Measurements from ENCODE around the gene PLD4.

Gene PLD4

DNA sequence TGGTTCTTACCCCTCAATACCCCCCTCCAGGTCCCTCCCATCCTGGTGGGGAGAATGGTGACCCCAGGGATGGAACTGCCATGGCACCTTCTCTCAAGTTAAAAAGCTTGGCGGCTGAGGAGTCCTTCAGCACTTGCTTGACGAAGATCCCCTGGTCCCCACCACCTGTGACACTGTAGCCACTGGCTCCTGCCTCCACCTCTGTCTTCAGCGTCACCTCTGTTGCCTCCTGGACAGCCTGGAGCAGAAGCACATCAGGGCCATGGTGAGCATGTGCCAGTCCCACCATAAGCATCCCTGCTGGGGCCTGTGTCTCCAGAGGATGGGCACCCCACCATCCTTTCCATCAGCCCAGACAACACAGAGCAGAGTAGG lies 30.7 kb downstream of the PLD4 start:
- no peak for DNase-seq (ENCODE audit: low spot score)

DNA sequence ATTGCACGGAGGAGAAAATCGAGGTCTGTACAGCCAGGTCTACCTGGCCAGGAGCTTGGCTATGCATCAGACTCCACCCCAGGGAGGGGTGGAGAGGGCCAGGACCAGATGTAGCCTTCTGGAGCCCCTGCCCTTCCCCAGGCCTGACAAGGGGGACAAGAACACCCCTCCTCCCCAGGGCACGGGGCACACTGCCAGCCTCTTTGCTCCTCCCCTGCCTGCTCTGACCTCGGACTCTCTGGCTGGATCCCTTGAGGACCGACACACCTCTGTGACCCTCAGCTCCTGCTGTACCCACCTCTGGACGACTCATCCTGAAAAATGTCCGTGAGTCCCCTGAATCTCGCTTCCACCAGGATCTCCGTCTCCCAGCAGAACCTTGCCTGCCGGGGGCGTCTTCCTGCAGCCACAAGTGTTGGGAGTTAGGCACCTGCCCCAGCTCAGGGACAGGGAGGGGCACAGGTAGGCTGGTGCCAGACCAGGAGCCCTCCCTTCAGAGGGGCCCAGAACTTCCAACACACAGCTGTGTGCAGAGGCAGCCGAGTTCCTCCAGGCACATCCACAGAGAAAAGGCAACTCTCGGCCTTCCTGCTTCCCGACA lies 31.7 kb downstream of the PLD4 start:
- DNase-seq (ENCODE audit: low spot score) = no peak

- DNase-seq (ENCODE audit: low spot score) = no peak
Measured at GRCh38 chr14:104957146-104958113, 32.8 kb downstream of the PLD4 start.

DNA sequence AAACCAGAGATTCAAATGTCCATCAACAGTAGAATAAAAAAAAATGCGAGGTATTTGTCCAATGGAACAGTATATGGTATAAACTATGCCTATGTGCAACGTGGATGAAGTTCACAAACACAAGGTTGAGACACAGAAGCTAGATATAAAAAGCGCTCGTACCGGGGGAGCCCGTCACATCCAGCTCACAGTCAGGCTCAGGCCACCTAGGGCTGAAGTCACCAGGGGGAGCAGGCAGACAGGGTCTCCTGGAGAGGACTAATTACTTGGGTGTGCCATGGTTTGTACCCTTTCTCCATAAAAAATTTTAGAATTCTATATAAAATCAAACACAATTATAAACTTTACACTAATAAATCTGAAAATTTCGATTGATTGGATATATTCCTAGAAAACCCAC lies 39.9 kb downstream of the PLD4 start:
- no peak for DNase-seq (ENCODE audit: low spot score)

DNA sequence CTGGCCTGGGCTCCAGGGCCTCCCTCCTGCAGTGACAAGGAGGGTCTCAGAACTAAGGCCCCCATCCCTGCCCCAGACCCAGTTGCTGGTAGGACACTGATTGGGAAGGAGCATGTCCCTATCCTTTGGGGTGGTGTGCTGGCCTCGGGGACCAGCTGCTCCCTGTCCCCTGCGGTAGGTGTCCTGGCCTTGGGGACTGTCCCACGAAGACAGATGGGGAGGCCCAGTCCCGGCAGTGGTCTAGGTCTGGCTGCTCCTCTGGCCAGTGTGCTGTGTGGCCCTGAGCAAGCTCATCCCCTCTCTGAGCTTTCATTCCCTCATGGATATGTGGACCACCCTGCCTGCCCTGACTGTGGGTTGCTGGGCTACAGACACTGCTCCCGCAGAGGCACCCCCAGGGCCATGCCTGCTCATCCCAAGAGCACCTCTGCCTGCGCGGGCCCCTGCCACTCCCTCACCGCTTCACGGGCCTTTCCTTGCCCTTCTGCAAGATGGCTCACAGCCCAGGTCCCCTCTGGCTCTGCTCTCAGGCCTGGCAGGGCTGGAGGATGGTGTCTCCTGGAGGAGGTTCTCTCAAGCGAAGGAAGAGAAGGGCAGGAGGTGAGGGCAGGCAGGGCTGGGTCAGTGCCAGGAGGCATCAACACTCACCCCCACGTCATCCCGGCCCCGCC lies 41.0 kb downstream of the PLD4 start:
- no peak for DNase-seq (ENCODE audit: low spot score)

DNA sequence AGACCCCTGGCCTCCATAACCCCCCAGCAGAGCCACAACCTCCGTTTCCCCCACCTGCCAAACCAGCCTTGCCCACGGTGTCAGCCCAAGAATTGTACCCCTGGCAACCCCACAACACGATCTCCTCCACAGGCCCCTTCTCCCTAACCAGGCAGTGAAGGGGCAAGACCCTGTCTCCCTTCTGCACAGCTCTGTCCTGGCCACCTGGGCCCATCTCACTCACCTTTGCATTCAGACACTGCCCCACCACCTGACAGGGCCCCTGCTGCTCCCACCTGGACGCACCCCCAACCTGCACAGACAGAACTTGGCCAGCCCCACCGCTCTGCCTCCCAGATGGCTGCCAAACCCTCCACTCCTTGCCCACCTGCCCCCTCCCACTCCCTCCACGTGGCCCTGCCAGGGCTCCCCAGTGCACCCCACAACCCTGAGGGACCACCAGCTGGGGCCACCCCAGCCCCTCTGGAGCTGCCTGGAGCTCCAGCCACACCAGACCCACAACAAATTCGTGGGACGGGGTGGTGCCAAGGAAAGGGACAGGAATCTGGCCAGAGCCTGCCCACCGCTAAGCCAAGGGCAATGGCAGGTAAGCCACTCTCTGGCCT lies 41.7 kb downstream of the PLD4 start:
- no peak for DNase-seq (ENCODE audit: low spot score)

GRCh38 chr14:104966981-104967385 lies 42.3 kb downstream of the PLD4 start:
- DNase-seq (ENCODE audit: low spot score) = no peak

DNA sequence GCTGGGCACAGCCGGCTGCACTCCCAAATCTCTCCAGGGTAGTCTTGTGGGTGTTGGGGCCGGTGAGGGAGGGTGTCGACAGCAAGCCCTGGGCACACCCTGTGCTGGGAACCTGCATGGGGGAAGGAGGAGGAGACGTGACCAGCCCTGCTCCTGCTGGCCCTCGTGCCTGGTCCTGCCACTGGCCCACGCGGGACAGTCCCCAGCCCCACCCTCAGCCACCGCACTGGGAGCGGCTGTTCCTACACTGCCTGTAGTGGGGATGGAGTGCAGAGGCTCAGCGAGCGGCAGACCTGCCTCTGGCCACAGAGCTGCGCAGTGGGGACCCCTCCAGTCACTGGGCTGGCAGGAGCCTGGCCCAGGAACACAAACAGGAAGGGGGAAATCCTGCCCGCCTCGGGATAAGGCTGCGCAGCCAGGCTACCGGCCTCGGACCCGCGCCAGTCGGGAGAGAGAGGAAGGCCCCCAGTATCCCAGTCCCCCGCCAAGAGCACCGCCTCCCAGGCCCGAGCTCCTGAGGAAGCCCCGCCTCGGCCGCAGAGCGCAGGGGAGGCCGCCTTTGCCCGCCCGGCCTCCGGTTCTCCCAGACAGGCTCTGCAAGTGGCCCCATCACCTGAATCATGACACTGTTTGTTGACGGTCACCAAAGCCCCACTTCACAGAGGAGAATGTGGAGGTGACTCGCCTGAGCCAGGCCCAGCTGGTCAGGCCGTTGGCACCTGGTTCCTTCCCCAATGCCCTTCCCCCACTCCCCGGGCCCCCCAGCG lies 42.9 kb downstream of the PLD4 start:
- DNase-seq (ENCODE audit: low spot score) = no peak

DNA sequence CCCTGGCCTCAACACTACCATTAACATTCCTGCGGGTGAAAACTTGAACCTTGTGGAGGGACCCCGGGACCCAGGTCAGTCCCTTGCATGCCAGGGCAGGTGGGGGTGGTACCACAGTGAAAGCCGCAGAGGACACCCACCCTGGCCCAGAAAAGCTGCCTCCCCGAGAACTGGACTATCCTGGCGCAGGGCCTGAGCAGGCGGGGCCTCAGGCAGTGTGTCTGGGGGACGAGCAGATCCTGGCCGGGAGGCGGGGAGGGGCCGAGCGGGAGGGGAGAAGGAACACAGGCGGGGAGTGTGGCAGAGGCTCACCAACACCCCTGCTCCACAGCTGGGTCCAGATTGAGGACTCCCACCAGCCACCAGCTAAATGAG lies 43.5 kb downstream of the PLD4 start:
- peak; percentile 38 for DNase-seq (ENCODE audit: low spot score)

- no peak for DNase-seq (ENCODE audit: low spot score)
Measured at GRCh38 chr14:104968541-104969401, 44.1 kb downstream of the PLD4 start.

- no peak for DNase-seq (ENCODE audit: low spot score)
Measured at GRCh38 chr14:104969741-104970230, 45.1 kb downstream of the PLD4 start.

GRCh38 chr14:104970231-104971068 lies 45.8 kb downstream of the PLD4 start:
- peak; percentile 48 for DNase-seq (ENCODE audit: low spot score)

DNA sequence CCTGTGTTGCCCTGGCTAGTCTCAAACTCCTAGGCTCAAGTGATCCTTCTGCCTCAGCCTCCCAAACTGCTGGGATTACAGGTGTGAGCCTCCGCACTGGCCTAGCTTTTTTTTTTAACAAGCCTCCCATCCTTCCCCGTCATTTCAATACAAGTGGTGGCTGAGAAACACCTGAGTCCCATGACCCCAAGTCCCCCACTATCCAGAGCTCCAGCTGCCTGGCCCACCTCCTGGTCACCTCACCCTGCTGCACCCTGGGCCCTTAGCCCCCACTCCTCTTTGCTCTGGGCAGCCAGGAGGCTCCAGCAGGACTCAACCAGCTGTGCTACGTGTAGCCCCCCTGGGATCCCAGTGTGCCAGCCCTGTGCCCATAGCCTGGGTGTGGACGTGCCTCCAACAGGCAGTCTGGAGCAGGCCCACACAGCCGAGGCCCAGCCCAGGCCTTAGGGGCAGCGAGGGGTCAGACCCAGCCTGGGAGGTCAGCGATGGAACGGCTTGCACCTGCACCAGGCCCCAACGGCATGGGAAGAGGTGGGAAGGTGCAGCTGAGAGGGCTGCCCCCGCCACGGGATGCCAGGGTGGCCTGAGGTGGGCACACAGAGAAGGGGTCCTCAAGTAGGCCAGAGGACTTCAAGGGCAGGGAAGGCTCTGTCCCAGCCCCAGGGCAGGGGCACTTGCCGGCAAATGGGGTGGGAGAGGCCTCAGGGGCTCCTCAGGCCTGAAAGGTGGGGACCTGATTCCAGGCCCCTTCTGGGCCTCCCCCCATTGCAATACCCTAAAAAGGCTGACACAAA lies 47.0 kb downstream of the PLD4 start:
- DNase-seq (ENCODE audit: low spot score) = no peak

GRCh38 chr14:104972301-104973134 lies 47.8 kb downstream of the PLD4 start:
- no peak for DNase-seq (ENCODE audit: low spot score)

DNA sequence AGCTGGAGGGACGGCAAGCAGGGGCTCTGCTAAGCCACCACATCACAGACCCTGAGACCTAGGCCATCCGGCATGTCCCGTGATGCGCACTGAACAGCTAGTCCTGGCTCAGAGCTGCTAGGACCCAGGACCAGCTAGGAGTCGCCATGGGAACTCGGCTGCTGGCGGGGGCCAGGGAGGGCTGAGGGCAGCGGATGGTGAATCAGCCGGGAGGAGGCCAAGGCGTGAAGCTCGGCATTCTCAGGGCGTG lies 48.4 kb downstream of the PLD4 start:
- peak; percentile 40 for DNase-seq (ENCODE audit: low spot score)

DNA sequence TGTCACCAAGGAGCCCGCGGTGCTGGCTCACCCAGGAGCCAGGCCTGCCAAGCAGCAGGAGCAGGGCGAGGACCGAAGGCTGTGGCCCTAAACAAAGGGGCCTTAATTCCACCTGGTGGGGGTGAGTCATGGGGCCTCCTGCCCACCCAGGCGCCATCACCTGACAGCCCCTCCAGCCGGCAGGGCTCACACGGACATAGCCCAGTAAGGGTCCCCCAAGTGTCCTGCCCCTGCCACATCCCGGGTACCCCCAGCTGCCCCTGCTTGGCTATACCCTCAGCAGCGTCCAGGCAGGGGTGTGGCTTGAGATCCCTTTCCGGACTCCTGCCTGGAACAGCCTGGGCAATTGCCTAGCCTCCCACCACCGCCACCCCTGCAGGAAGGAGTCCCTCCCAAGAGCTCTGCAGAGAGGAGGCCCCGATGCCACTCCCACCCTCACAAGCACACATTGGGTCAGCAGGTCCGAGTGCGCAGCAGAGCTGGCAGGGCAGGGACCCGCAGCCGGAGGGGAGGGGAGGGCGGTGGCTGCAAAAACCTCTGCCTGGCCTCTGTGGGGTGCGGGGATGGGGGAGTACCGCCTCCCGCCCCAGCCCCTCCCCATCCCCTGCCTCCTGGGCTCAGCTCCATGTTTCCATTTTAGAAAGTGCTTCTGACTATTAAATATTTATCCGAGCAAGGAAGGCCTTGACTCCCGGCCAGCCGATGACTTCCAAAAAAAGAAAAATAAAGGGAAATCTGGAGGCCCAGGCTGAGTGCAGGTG lies 48.9 kb downstream of the PLD4 start:
- DNase-seq (ENCODE audit: low spot score) = no peak

DNA sequence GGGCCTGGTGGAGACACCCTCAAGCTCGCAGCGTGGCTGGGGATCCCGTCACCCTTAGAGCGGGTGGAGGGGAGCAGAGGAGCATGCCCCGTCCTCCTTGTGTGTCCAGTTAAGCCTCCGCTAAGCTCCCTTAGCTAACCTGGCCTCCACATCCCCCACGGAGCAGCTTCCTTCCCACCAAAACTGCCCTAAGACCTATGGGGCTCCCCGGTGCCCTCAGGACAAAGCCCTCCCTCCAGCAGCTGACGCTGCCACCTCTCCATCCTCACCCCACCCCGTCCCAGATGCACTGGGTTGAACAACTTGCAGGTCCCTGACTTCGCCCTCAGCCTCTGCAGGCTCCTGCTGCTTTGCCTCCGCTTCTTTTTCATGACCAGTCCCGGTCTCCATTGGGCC lies 49.5 kb downstream of the PLD4 start:
- DNase-seq (ENCODE audit: low spot score) = no peak

Measured in cerebellar cortex (tissue), 1 donor.